ENCODE data around the gene ARHGEF5.
"Not testable (repeated sequence)": the region's sequence is repeated elsewhere in the genome, so short reads cannot be mapped to it uniquely, and the experiment has no call there.

Gene ARHGEF5
- 0.36 to 1.2 (median 0.74) reads per million in 18 experiments for total RNA-seq

- DNase-seq: not testable (repeated sequence)
These were observed at the start of gene ARHGEF5 for GRCh38 chr7:144355176-144355822. Gene ARHGEF5 (plus strand): TSS chr7:144355402. CDS start chr7:144362670, 7,268 bp downstream.

- not testable (repeated sequence) for DNase-seq
These were observed 45.5 kb upstream of the ARHGEF5 start for GRCh38 chr7:144309702-144310101.

GRCh38 chr7:144311218-144311617, 44.0 kb upstream of the ARHGEF5 start:
- not testable (repeated sequence) for DNase-seq

- not testable (repeated sequence) for DNase-seq
These were observed 43.2 kb upstream of the ARHGEF5 start, which contains the start of gene OR2A1 for GRCh38 chr7:144311872-144312469. Gene OR2A1 (plus strand): TSS chr7:144312419. CDS start chr7:144318125, 5,706 bp downstream.

- not testable (repeated sequence) for DNase-seq
These were observed 37.7 kb upstream of the ARHGEF5 start for GRCh38 chr7:144317537-144317936.

- DNase-seq: not testable (repeated sequence)
These were observed 35.7 kb upstream of the ARHGEF5 start for GRCh38 chr7:144319547-144319946.

GRCh38 chr7:144321677-144322206, 33.5 kb upstream of the ARHGEF5 start:
- not testable (repeated sequence) for DNase-seq

- not testable (repeated sequence) for DNase-seq
These were observed 31.8 kb upstream of the ARHGEF5 start for GRCh38 chr7:144323359-144323758.

- DNase-seq: not testable (repeated sequence)
These were observed 29.3 kb upstream of the ARHGEF5 start for GRCh38 chr7:144325868-144326267.

- DNase-seq: not testable (repeated sequence)
These were observed 25.2 kb upstream of the ARHGEF5 start for GRCh38 chr7:144330044-144330443.

- not testable (repeated sequence) for DNase-seq
These were observed 23.8 kb upstream of the ARHGEF5 start for GRCh38 chr7:144331221-144331995.

GRCh38 chr7:144331996-144332288, 23.3 kb upstream of the ARHGEF5 start:
- DNase-seq: not testable (repeated sequence)

GRCh38 chr7:144348625-144349024, 6.6 kb upstream of the ARHGEF5 start:
- DNase-seq: not testable (repeated sequence)

- DNase-seq: peak in 1 of 2 donors; percentile 2
These were observed 3.5 kb upstream of the ARHGEF5 start for GRCh38 chr7:144351667-144352066.

- not testable (repeated sequence) for DNase-seq
These were observed 983 bp downstream of the ARHGEF5 start for GRCh38 chr7:144356185-144356584.

- not testable (repeated sequence) for DNase-seq
These were observed 1.7 kb downstream of the ARHGEF5 start for GRCh38 chr7:144356860-144357259.

GRCh38 chr7:144362061-144362460, 6.9 kb downstream of the ARHGEF5 start:
- not testable (repeated sequence) for DNase-seq

GRCh38 chr7:144365523-144365922, 10.3 kb downstream of the ARHGEF5 start:
- DNase-seq: not testable (repeated sequence)

- not testable (repeated sequence) for DNase-seq
These were observed 12.0 kb downstream of the ARHGEF5 start for GRCh38 chr7:144367250-144367649.

- not testable (repeated sequence) for DNase-seq
These were observed 14.0 kb downstream of the ARHGEF5 start for GRCh38 chr7:144369221-144369620.

- no peak for DNase-seq
These were observed 23.4 kb downstream of the ARHGEF5 start for GRCh38 chr7:144378651-144379050.

GRCh38 chr7:144379776-144380384, 24.7 kb downstream of the ARHGEF5 start:
- no peak for DNase-seq

- DNase-seq: no peak
These were observed 28.9 kb downstream of the ARHGEF5 start for GRCh38 chr7:144384071-144384470.
